Vein endothelial cell (primary cell): ENCODE results near the gene HSFX1. TPM values are rescaled to one million over a fixed set of nuclear protein-coding genes. Genes with fewer than 3 reads are reported as not detected.

Experiments
- small RNA-seq: library from RNA; depleted of rRNA; stranded (forward); fragments of <200 nt; gene quantifications from one replicate; pipeline ENCODE3, GENCODE V24; 2012
- total RNA-seq: library from RNA; depleted of rRNA; stranded (reverse); fragments of >200 nt; gene quantifications from 2 replicates; pipeline ENCODE4 v1.2.3, GENCODE V29; 2012

Gene HSFX1
- 0.33 and 0.67 TPM in 2 replicates for total RNA-seq

GRCh38 chrX:149773768-149774167, at the start of gene HSFX1:
Gene HSFX1 (plus strand): TSS chrX:149774068. CDS start chrX:149774682, 614 bp downstream.

GRCh38 chrX:149781727-149782126, 7.9 kb downstream of the HSFX1 start, which contains the start of gene MAGEA9:
Gene MAGEA9 (plus strand): TSS chrX:149781930. CDS start chrX:149786211, 4,281 bp downstream.

Small RNA genes within 50 kb of the gene (small RNA-seq; reads per million reads assigned to genes)
- gene AC244098.1 = not detected
- gene AC244098.2 = not detected
- gene AC244098.3 = not detected

Other genes starting within 250 kb of the HSFX1 start
- 12.9 and 14.0 TPM in 2 replicates for gene EOLA1, start 233.1 kb upstream of the HSFX1 start, total RNA-seq
- not detected in 2 replicates for gene HSFX3, start 224.1 kb upstream of the HSFX1 start, total RNA-seq
- not detected in 2 replicates for gene MAGEA9B, start 186.6 kb upstream of the HSFX1 start, total RNA-seq
- not detected in 2 replicates for gene HSFX2, start 178.8 kb upstream of the HSFX1 start, total RNA-seq
- 17.6 and 18.4 TPM in 2 replicates for gene TMEM185A, start 142.3 kb upstream of the HSFX1 start, total RNA-seq
- gene MAGEA11, start 62.0 kb upstream of the HSFX1 start, total RNA-seq = not detected in 2 replicates
- gene MAGEA9, start 7.9 kb downstream of the HSFX1 start, total RNA-seq = not detected in 2 replicates
- gene MAGEA8, start 107.1 kb downstream of the HSFX1 start, total RNA-seq = not detected in 2 replicates
- gene HSFX4, start 155.5 kb downstream of the HSFX1 start, total RNA-seq = not detected in 2 replicates
- gene EOLA2, start 164.4 kb downstream of the HSFX1 start, total RNA-seq = 18.0 and 21.6 TPM in 2 replicates